Endothelial cell of umbilical vein (primary cell): ENCODE measurements around the gene RMND5B. TPM values are rescaled to one million over a fixed set of nuclear protein-coding genes. Genes with fewer than 3 reads are reported as not detected.

Source experiments
- BruUV-seq: library from RNA; stranded (reverse); fragments of 400-500 nt; replicated peaks from 2 replicates; lab custom pipeline; 2021; lab: Mats Ljungman, UMichigan
- CTCF ChIA-PET: fragments of 300-600, 350-600 bp; sonication (Branson Sonifier 250); formaldehyde crosslinking; loops from one replicate; lab custom pipeline; 2021; ENCODE audit warnings: antibody characterized with exemption, inconsistent platforms; lab: Charles Lee
- POLR2A ChIA-PET: fragments of 300-600, 350-600 bp; sonication (Branson Sonifier 250); formaldehyde crosslinking; loops from one replicate; lab custom pipeline; 2021; ENCODE audit warnings: antibody characterized with exemption, inconsistent platforms; lab: Charles Lee
- DNase-seq: peaks from one replicate; pipeline ENCODE4 v3.0.0-alpha.2; 2011; ENCODE audit warnings: low read depth, low spot score
- FAIRE-seq: peaks from 2 replicates; lab custom pipeline; 2011; peaks lifted over from hg19 to GRCh38; lab: Jason Lieb, UNC
- H2AFZ ChIP-seq: 2 replicates; pipeline ENCODE4 v1.6.0; 2012; ENCODE audit warnings: low read depth, low read length, control low read depth, inconsistent platforms
- H3K27ac ChIP-seq: 2 replicates; pipeline ENCODE4 v1.5.1; 2011; ENCODE audit warnings: low read depth, mild to moderate bottlenecking, control low read depth, low read length, moderate library complexity; ENCODE audit not compliant: insufficient read depth
- H3K27me3 ChIP-seq, 2 experiments: 2 replicates each; pipeline versions ENCODE4 v1.6.0 to v1.6.1; 2011; ENCODE audit warnings: low read length in 2 of 2, mixed read lengths in 1 of 2; ENCODE audit not compliant: control insufficient read depth in 2 of 2, insufficient read depth in 2 of 2
- H3K36me3 ChIP-seq, 2 experiments: 2 replicates in 1 of 2; 3 replicates in 1 of 2; pipeline ENCODE4 v1.5.1; 2011; ENCODE audit warnings: low read length in 2 of 2, mild to moderate bottlenecking in 1 of 2, moderate library complexity in 1 of 2; ENCODE audit not compliant: control insufficient read depth in 2 of 2, insufficient read depth in 2 of 2; ENCODE audit errors: extremely low read depth in 1 of 2
- H3K4me1 ChIP-seq: 3 replicates; pipeline ENCODE4 v1.5.1; 2011; ENCODE audit warnings: mild to moderate bottlenecking, low read length; ENCODE audit not compliant: control insufficient read depth, insufficient read depth; ENCODE audit errors: extremely low read depth
- H3K4me2 ChIP-seq: 2 replicates; pipeline ENCODE4 v1.6.1; 2011; ENCODE audit warnings: low read length, control low read depth, mixed read lengths; ENCODE audit not compliant: insufficient read depth
- H3K4me3 ChIP-seq, 3 experiments: fragments of 200-600 bp in 1 of 3; sonication (generic), shearing (Covaris generic) in 1 of 3; replicated peaks in 1 of 3; 2 replicates each; pipeline ENCODE4 v1.5.1; 2011 to 2016; ENCODE audit warnings: control low read depth in 3 of 3, low read length in 3 of 3, mild to moderate bottlenecking in 2 of 3, inconsistent platforms in 1 of 3, low read depth in 1 of 3, moderate library complexity in 1 of 3; ENCODE audit not compliant: insufficient read depth in 1 of 3
- H3K79me2 ChIP-seq: 2 replicates; pipeline ENCODE4 v1.6.0; 2012; ENCODE audit warnings: low read length, inconsistent platforms; ENCODE audit not compliant: control insufficient read depth, insufficient read depth
- H3K9ac ChIP-seq: replicated peaks from 2 replicates; pipeline ENCODE3; 2011; ENCODE audit warnings: low read length, control low read depth; ENCODE audit not compliant: insufficient read depth; ENCODE audit errors: extremely low read depth
- H3K9me1 ChIP-seq: replicated peaks from 3 replicates; pipeline ENCODE4 v1.6.0; 2011; ENCODE audit warnings: mild to moderate bottlenecking, low read length; ENCODE audit not compliant: control insufficient read depth, insufficient read depth; ENCODE audit errors: extremely low read depth
- H3K9me3 ChIP-seq: replicated peaks from 2 replicates; pipeline ENCODE4 v1.5.1; 2012; ENCODE audit warnings: low read length, inconsistent platforms; ENCODE audit not compliant: control insufficient read depth, insufficient read depth
- H4K20me1 ChIP-seq: replicated peaks from 2 replicates; pipeline ENCODE3; 2011; ENCODE audit warnings: mild to moderate bottlenecking, low read length; ENCODE audit not compliant: control insufficient read depth, insufficient read depth; ENCODE audit errors: extremely low read depth
- EZH2 ChIP-seq: IDR thresholded peaks from 2 replicates; pipeline ENCODE4 v1.6.1; 2012; ENCODE audit warnings: borderline replicate concordance, low read depth, mild to moderate bottlenecking, moderate library complexity, low read length, inconsistent platforms; ENCODE audit not compliant: severe bottlenecking
- GATA2 ChIP-seq: IDR thresholded peaks from 2 replicates; pipeline ENCODE4 v1.7.0; 2011; ENCODE audit warnings: low read depth, mild to moderate bottlenecking, moderate library complexity, mixed read lengths, low read length; ENCODE audit not compliant: insufficient read length, insufficient read depth
- POLR2AphosphoS5 ChIP-seq: IDR thresholded peaks from 2 replicates; pipeline ENCODE4 v1.6.1; 2012; ENCODE audit warnings: low read depth, mild to moderate bottlenecking, control low read depth, low read length, moderate library complexity; ENCODE audit not compliant: insufficient read depth
- dilution Hi-C: fragments of 300-500 bp; cut with MboI; formaldehyde crosslinking; loops from one replicate; pipeline ENCODE4 v1.15.0; 2019; ENCODE audit warnings: low sequenced_read_pairs; ENCODE audit not compliant: extremely low pct_ligation_motif_present
- intact Hi-C: fragments of 100-400 bp; cut with micrococcal nuclease; formaldehyde crosslinking; loops from one replicate; pipeline ENCODE4 v1.10.0; 2022
- polyA plus RNA-seq, 4 experiments: library from polyadenylated mRNA; depleted of rRNA in 3 of 4; stranded (reverse) in 3 of 4; unstranded in 1 of 4; fragments of >200 nt; gene quantifications; 2 replicates each; pipeline versions ENCODE4 v1.2.1 to v1.2.3, GENCODE V29; 2011 to 2012; ENCODE audit warnings: missing spikeins in 1 of 4
- total RNA-seq: library from RNA; stranded (reverse); gene quantifications from 2 replicates; pipeline ENCODE4 v1.2.3, GENCODE V29; 2021

The RMND5B gene
- total and polyA plus RNA-seq, 2 donors (not counting 3 experiments of a cell fraction or from before 2014, with no cell fraction given) = 38.2 to 40.2 TPM

DNA sequence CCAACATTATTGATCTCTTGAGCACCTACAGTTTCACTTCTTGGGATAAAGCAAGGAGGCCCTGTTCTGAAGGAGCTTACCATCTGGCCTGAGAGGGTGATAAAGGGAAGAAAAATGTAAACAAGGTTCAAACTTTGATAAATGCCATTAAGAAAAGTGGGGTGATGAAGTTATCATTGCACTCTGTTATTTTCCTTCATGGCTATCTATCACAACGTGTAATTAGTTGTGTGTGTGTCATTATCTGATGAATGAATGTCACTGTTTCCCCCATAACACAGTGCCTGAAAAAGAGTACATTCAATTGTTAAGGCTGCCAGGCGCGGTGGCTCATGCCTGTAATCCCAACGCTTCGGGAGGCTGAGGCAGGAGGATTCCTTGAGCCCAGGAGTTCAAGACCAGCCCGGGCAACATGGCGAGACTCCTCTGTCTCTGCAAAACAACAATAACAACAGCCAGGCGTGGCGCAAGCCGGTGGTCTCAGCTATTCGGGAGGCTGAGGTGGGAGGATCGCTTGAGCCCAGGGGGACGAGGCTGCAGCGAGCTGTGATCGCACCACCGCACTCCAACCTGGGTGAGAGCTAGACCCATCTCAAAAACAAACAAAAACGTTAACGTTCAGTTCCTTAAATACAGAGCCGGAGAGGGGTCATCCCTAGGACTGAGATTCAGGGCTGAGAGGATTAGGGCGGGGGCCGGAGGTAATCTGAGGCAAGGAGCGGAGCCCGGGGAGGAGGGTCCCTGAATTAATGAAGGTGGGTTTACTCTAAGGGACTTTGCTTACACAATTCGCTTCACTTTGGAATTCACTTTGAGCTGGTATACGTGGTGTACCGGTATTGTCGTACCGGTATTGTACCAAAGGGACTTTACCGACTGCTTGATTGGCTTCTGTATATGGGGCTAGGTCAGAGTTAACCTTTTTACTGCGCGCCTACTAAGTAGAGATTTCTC lies 22.0 kb downstream of the RMND5B start:
- intact Hi-C loops = loop anchor here (1.0 to 2.0 kb wide), 2 partner anchors 38 to 552 kb away; partner anchors contain the start of gene B4GALT7
- ChIA-PET CTCF (interaction anchor here (1.1 to 3.0 kb wide), 4 partner anchors 15 to 77 kb away, joined by 3 to 40 read pairs (median 4); no protein-coding TSS in a partner anchor), POLR2A (interaction anchor here (0.8 kb wide), 1 partner anchor 8 kb away, joined by 3 read pairs; no protein-coding TSS in a partner anchor)
- dilution Hi-C loops = no loop called here
- Histone ChIP-seq H3K27me3 (no peaks in the 10 kb centered on the region), H3K9me3 (no peaks in the 10 kb centered on the region), H3K4me1 (peaks cover 6% of the 10 kb centered on the region), H4K20me1 (no peaks in the 10 kb centered on the region), H3K9me1 (no peaks in the 10 kb centered on the region), H3K79me2 (peaks cover 17% of the 10 kb centered on the region), H3K27ac (peak overlapping the region; percentile 14), H3K4me2 (peak overlapping the region; percentile 78), H3K4me3 (peak overlapping the region; percentile 47 to 79 (median 71)), H3K9ac (peak overlapping the region; percentile 65), H2AFZ (no peak overlapping the region), H3K36me3 (peaks cover 9 to 23% of the 10 kb centered on the region in 2 experiments)
- no peak for TF ChIP-seq EZH2
- no peak for TF ChIP-seq POLR2AphosphoS5
- no peak for TF ChIP-seq GATA2
- DNase-seq (no peak), FAIRE-seq (no peak)
- BruUV-seq = no TSS peak
